ENCODE data around the gene PKD1. TPM values are rescaled to one million over a fixed set of nuclear protein-coding genes. Genes with fewer than 3 reads are reported as not detected.
A peak's percentile ranks its signal among the peaks of the same experiment; 100 is the strongest.

Gene PKD1
- total RNA-seq, 1 experiment from 2014 or later, result 137 TPM

GRCh38 chr16:2089706-2090480 lies 45.8 kb downstream of the PKD1 start:
- ATAC-seq (no peak), DNase-seq (ENCODE audit: low read depth, low spot score) (no peak)
- Histone ChIP-seq H3K4me2 (ENCODE audit: low read length) (peak overlapping the region; percentile 81; the same call in 1 of the 2 replicates), H4K20me1 (ENCODE audit: insufficient read depth) (no peaks in the 10 kb centered on the region), H3K27ac (ENCODE audit: low read depth, low read length) (peak overlapping the region; percentile 80), H3K9ac (ENCODE audit: low read length) (peak overlapping the region; percentile 44; the same call in 1 of the 2 replicates), H3K4me1 (ENCODE audit: control insufficient read depth in 1 of 2, insufficient read depth in 2 of 2, low read length in 2 of 2) (peaks cover 9 to 29% of the 10 kb centered on the region in 2 experiments), H3K9me2 (ENCODE audit: insufficient read depth) (no peaks in the 10 kb centered on the region), H3K79me2 (ENCODE audit: insufficient read depth, low read length) (no peaks in the 10 kb centered on the region), H3K27me3 (ENCODE audit: insufficient read depth, low read length) (no peaks in the 10 kb centered on the region), H2AFZ (ENCODE audit: low read depth, low read length, poor library complexity, severe bottlenecking) (no peak overlapping the region), H3K9me3 (ENCODE audit: control insufficient read depth in 1 of 2, insufficient read depth in 1 of 2, low read depth in 1 of 2, low read length in 2 of 2) (no peaks in the 10 kb centered on the region), H3K4me3 (replicated peaks in 1 of 2; ENCODE audit: low read depth in 1 of 2, low read length in 2 of 2) (no peak overlapping the region), H3K36me3 (ENCODE audit: control insufficient read depth in 1 of 2, insufficient read depth in 2 of 2, low read length in 2 of 2) (peaks cover 5 to 18% of the 10 kb centered on the region in 2 experiments; a peak in 2 of 4 replicates)
- BruUV-seq (replicated peaks), result TSS peak; percentile 38
- POLR2A ChIA-PET, result interaction anchor here (1.0 kb wide), 1 partner anchor 86 kb away, joined by 3 read pairs; no protein-coding TSS in a partner anchor
- intact Hi-C loops (cut with micrococcal nuclease), result loop anchor here (2.0 kb wide), 1 partner anchor 67 kb away; no protein-coding TSS in a partner anchor
- RAD21 ChIA-PET (ENCODE audit: low non-redundant PET in 1 of 2, low total read pairs in 2 of 2, uncharacterized antibody in 2 of 2, unreplicated experiment in 2 of 2), result no interaction called here
- TF ChIP-seq POLR2AphosphoS5 (IDR thresholded peaks at IDR 0.05; ENCODE audit: low read depth, low read length), result 0 out of 2 replicates have a peak, but pooled peaks have one; percentile 2
- no peak for TF ChIP-seq TCF7L2 (IDR thresholded peaks at IDR 0.05; ENCODE audit: borderline replicate concordance, extremely low read depth, insufficient read depth, insufficient read length)
- CTCF ChIA-PET, result interaction anchor here (1.9 to 2.0 kb wide), 2 partner anchors 50 to 67 kb away, joined by 13 to 18 read pairs; no protein-coding TSS in a partner anchor

DNA sequence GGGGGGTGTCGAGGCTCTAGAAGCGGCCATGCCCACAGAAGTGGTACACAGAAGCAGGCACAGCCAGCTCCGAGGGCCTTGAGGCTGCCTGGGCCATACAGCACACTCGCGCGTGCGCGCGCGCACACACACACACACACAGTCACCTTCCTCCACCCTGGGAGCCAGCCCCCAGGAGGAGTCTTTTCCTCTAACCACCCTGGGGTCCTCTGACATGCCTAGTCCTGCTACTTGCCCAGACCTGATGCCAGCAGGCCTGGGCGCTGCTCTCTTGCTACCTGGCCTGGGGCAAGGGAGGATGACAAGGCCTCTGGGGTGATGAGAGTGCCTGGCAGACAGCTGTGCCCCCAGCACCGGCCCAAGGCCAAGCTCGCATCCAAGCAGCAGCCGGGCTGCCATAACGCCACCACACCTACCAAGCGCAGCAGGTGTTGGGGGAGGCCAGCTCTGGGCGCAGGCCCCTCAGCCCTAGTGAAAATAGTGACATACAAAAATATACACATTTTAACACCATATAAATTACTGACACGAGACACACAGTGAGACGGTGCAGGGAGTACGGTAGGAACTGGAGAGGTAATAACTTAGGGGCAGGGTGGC lies 46.8 kb downstream of the PKD1 start:
- ChIA-PET POLR2A (no interaction called here), CTCF (no interaction called here), RAD21 (ENCODE audit: low non-redundant PET in 1 of 2, low total read pairs in 2 of 2, uncharacterized antibody in 2 of 2, unreplicated experiment in 2 of 2) (no interaction called here)
- H3K9me2 ChIP-seq (ENCODE audit: insufficient read depth), result no peaks in the 10 kb centered on the region
- H3K27me3 ChIP-seq (ENCODE audit: insufficient read depth, low read length), result no peaks in the 10 kb centered on the region
- no peaks in the 10 kb centered on the region for H3K79me2 ChIP-seq (ENCODE audit: insufficient read depth, low read length)
- H3K9me3 ChIP-seq (ENCODE audit: control insufficient read depth in 1 of 2, insufficient read depth in 1 of 2, low read depth in 1 of 2, low read length in 2 of 2), result no peaks in the 10 kb centered on the region
- H3K27ac ChIP-seq (ENCODE audit: low read depth, low read length), result peak overlapping the region; percentile 32; the same call in 1 of the 2 replicates
- no peak for ATAC-seq
- no peaks in the 10 kb centered on the region for H4K20me1 ChIP-seq (ENCODE audit: insufficient read depth)
- peaks cover 5 to 18% of the 10 kb centered on the region in 2 experiments; a peak in 2 of 4 replicates for H3K36me3 ChIP-seq (ENCODE audit: control insufficient read depth in 1 of 2, insufficient read depth in 2 of 2, low read length in 2 of 2)
- no peak overlapping the region for H3K9ac ChIP-seq (ENCODE audit: low read length)
- intact Hi-C loops (cut with micrococcal nuclease), result no loop called here
- no peak for DNase-seq (ENCODE audit: low read depth, low spot score)
- no peak overlapping the region for H2AFZ ChIP-seq (ENCODE audit: low read depth, low read length, poor library complexity, severe bottlenecking)
- BruUV-seq (replicated peaks), result no TSS peak
- H3K4me2 ChIP-seq (ENCODE audit: low read length), result no peak overlapping the region
- peaks cover 9 to 29% of the 10 kb centered on the region in 2 experiments for H3K4me1 ChIP-seq (ENCODE audit: control insufficient read depth in 1 of 2, insufficient read depth in 2 of 2, low read length in 2 of 2)
- no peak overlapping the region for H3K4me3 ChIP-seq (replicated peaks in 1 of 2; ENCODE audit: low read depth in 1 of 2, low read length in 2 of 2)
- no peak for TF ChIP-seq ELF1 (IDR thresholded peaks at IDR 0.05; ENCODE audit: borderline replicate concordance, low read depth)
- no peak for TF ChIP-seq EGR1 (IDR thresholded peaks at IDR 0.05; ENCODE audit: low read depth)
- TF ChIP-seq YY1 (IDR thresholded peaks at IDR 0.05; ENCODE audit: extremely low read depth, insufficient replicate concordance, low read depth, low read length), result no peak
- TF ChIP-seq EZH2 (IDR thresholded peaks at IDR 0.05), result no peak
- no peak for TF ChIP-seq SIN3A (IDR thresholded peaks at IDR 0.05; ENCODE audit: low read depth)
- TF ChIP-seq, protein P1, sequence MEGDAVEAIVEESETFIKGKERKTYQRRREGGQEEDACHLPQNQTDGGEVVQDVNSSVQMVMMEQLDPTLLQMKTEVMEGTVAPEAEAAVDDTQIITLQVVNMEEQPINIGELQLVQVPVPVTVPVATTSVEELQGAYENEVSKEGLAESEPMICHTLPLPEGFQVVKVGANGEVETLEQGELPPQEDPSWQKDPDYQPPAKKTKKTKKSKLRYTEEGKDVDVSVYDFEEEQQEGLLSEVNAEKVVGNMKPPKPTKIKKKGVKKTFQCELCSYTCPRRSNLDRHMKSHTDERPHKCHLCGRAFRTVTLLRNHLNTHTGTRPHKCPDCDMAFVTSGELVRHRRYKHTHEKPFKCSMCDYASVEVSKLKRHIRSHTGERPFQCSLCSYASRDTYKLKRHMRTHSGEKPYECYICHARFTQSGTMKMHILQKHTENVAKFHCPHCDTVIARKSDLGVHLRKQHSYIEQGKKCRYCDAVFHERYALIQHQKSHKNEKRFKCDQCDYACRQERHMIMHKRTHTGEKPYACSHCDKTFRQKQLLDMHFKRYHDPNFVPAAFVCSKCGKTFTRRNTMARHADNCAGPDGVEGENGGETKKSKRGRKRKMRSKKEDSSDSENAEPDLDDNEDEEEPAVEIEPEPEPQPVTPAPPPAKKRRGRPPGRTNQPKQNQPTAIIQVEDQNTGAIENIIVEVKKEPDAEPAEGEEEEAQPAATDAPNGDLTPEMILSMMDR (IDR thresholded peaks at IDR 0.05 in 2 of 3, conservative IDR thresholded peaks at IDR 0.05 in 1 of 3; ENCODE audit: borderline replicate concordance in 1 of 3, insufficient read depth in 1 of 3, low read depth in 2 of 3, low read length in 2 of 3), result no peak
- TF ChIP-seq SP1 (IDR thresholded peaks at IDR 0.05; ENCODE audit: low read depth), result no peak
- no peak for TF ChIP-seq FOSL1 (IDR thresholded peaks at IDR 0.05; ENCODE audit: low read depth)
- no peak for TF ChIP-seq TCF7L2 (IDR thresholded peaks at IDR 0.05; ENCODE audit: borderline replicate concordance, extremely low read depth, insufficient read depth, insufficient read length)
- TF ChIP-seq POLR2AphosphoS5 (IDR thresholded peaks at IDR 0.05; ENCODE audit: low read depth, low read length), result no peak
- no peak for TF ChIP-seq SRF (IDR thresholded peaks at IDR 0.05; ENCODE audit: low read depth)
- TF ChIP-seq CEBPB (IDR thresholded peaks at IDR 0.05; ENCODE audit: low read depth), result no peak

All from HCT116 (cell line).